ENCODE measurements around the gene NQO2. TPM values are rescaled to one million over a fixed set of nuclear protein-coding genes. Genes with fewer than 3 reads are reported as not detected.

The NQO2 gene
- total and polyA plus RNA-seq, 2 of the 13 experiments (the other 11 are each of a cell fraction or from before 2014, with no cell fraction given): 32.2 to 56.5 TPM

- TF ChIP-seq, protein P1, sequence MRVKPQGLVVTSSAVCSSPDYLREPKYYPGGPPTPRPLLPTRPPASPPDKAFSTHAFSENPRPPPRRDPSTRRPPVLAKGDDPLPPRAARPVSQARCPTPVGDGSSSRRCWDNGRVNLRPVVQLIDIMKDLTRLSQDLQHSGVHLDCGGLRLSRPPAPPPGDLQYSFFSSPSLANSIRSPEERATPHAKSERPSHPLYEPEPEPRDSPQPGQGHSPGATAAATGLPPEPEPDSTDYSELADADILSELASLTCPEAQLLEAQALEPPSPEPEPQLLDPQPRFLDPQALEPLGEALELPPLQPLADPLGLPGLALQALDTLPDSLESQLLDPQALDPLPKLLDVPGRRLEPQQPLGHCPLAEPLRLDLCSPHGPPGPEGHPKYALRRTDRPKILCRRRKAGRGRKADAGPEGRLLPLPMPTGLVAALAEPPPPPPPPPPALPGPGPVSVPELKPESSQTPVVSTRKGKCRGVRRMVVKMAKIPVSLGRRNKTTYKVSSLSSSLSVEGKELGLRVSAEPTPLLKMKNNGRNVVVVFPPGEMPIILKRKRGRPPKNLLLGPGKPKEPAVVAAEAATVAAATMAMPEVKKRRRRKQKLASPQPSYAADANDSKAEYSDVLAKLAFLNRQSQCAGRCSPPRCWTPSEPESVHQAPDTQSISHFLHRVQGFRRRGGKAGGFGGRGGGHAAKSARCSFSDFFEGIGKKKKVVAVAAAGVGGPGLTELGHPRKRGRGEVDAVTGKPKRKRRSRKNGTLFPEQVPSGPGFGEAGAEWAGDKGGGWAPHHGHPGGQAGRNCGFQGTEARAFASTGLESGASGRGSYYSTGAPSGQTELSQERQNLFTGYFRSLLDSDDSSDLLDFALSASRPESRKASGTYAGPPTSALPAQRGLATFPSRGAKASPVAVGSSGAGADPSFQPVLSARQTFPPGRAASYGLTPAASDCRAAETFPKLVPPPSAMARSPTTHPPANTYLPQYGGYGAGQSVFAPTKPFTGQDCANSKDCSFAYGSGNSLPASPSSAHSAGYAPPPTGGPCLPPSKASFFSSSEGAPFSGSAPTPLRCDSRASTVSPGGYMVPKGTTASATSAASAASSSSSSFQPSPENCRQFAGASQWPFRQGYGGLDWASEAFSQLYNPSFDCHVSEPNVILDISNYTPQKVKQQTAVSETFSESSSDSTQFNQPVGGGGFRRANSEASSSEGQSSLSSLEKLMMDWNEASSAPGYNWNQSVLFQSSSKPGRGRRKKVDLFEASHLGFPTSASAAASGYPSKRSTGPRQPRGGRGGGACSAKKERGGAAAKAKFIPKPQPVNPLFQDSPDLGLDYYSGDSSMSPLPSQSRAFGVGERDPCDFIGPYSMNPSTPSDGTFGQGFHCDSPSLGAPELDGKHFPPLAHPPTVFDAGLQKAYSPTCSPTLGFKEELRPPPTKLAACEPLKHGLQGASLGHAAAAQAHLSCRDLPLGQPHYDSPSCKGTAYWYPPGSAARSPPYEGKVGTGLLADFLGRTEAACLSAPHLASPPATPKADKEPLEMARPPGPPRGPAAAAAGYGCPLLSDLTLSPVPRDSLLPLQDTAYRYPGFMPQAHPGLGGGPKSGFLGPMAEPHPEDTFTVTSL (CRISPR knock-in tag; IDR thresholded peaks at IDR 0.05; ENCODE audit: borderline replicate concordance): peak; percentile 75; the same call in 1 of the 2 replicates
- TF ChIP-seq SOX6 (IDR thresholded peaks at IDR 0.05) (no peak), SOX6 (CRISPR knock-in tag; IDR thresholded peaks at IDR 0.05) (peak; percentile 82), SP140L (CRISPR knock-in tag; IDR thresholded peaks at IDR 0.05; ENCODE audit: borderline replicate concordance) (no peak), DNMT3B (CRISPR knock-in tag; conservative IDR thresholded peaks at IDR 0.05) (no peak; the same call in 1 of the 2 replicates), ZNF446 (CRISPR knock-in tag; IDR thresholded peaks at IDR 0.05) (0 out of 2 replicates have a peak, but pooled peaks have one; percentile 40), ZSCAN20 (CRISPR knock-in tag; IDR thresholded peaks at IDR 0.05; ENCODE audit: borderline replicate concordance) (no peak), RAD21 (CRISPR knock-in tag; IDR thresholded peaks at IDR 0.05) (no peak), RORA (CRISPR knock-in tag; IDR thresholded peaks at IDR 0.05) (no peak), ZNF407 (CRISPR knock-in tag; IDR thresholded peaks at IDR 0.05; ENCODE audit: not compliant biosample characterization) (no peak), DR1 (CRISPR knock-in tag; IDR thresholded peaks at IDR 0.05) (peak; percentile 43; the same call in 1 of the 2 replicates), ZNF841 (CRISPR knock-in tag; IDR thresholded peaks at IDR 0.05; ENCODE audit: borderline replicate concordance) (no peak), NFKBIZ (CRISPR knock-in tag; IDR thresholded peaks at IDR 0.05) (no peak), ZNF335 (CRISPR knock-in tag; IDR thresholded peaks at IDR 0.05) (no peak), SIX1 (CRISPR knock-in tag; IDR thresholded peaks at IDR 0.05; ENCODE audit: borderline replicate concordance) (no peak), HNRNPLL (IDR thresholded peaks at IDR 0.05; ENCODE audit: low read depth, low read length, poor library complexity, severe bottlenecking) (peak; percentile 56)
Observed at GRCh38 chr6:2971420-2972218, 28.1 kb upstream of the NQO2 start, which contains the start of gene SERPINB6 (continued).
